Panc1 (cell line): ENCODE data around the gene LTB4R. TPM values are rescaled to one million over a fixed set of nuclear protein-coding genes. Genes with fewer than 3 reads are reported as not detected.

ENCODE experiments used
- ATAC-seq: fragments of 200-7000 bp; cut with Tn5 transposase; 2 replicates; pipeline ENCODE4 v1.9.1; 2020; ENCODE audit warnings: mild to moderate bottlenecking, moderate library complexity
- BruUV-seq: library from RNA; stranded (reverse); fragments of 400-500 nt; replicated peaks from 2 replicates; lab custom pipeline; 2021; lab: Mats Ljungman, UMichigan
- CTCF ChIA-PET: fragments of 300-600 bp; sonication (Branson Sonifier 250); formaldehyde crosslinking; loops from one replicate; lab custom pipeline; 2022; ENCODE audit warnings: antibody characterized with exemption; lab: Charles Lee
- POLR2A ChIA-PET: fragments of 300-600 bp; sonication (Branson Sonifier 250); formaldehyde crosslinking; loops from one replicate; lab custom pipeline; 2022; ENCODE audit warnings: antibody characterized with exemption; lab: Charles Lee
- DNase-seq: peaks from one replicate; pipeline ENCODE4 v3.0.0-alpha.2; 2010; ENCODE audit warnings: low read depth, low spot score
- H3K27ac ChIP-seq: 2 replicates; pipeline ENCODE4 v1.5.1; 2011; ENCODE audit warnings: mild to moderate bottlenecking, low read length, inconsistent platforms
- H3K27me3 ChIP-seq: fragments of 200-500 bp; sonication (Bioruptor generic); 2 replicates; pipeline ENCODE4 v1.6.0; 2014; ENCODE audit warnings: low read length, inconsistent platforms; ENCODE audit not compliant: control insufficient read depth, insufficient read depth
- H3K36me3 ChIP-seq: fragments of 200-500 bp; sonication (Bioruptor generic); 2 replicates; pipeline ENCODE4 v1.5.1; 2014; ENCODE audit warnings: inconsistent platforms, mild to moderate bottlenecking, low read length, moderate library complexity; ENCODE audit not compliant: control insufficient read depth, insufficient read depth
- H3K4me1 ChIP-seq: 2 replicates; pipeline ENCODE4 v1.5.1; 2011; ENCODE audit warnings: inconsistent platforms, mild to moderate bottlenecking, low read length, moderate library complexity; ENCODE audit not compliant: control insufficient read depth, insufficient read depth
- H3K4me3 ChIP-seq, 2 experiments: 2 replicates each; pipeline ENCODE4 v1.5.1; 2011 to 2012; ENCODE audit warnings: low read depth in 2 of 2, low read length in 2 of 2, mild to moderate bottlenecking in 2 of 2, inconsistent platforms in 1 of 2, moderate library complexity in 1 of 2
- H3K9me3 ChIP-seq: fragments of 200-500 bp; sonication (Bioruptor generic); 2 replicates; pipeline ENCODE4 v1.5.1; 2014; ENCODE audit warnings: low read depth, mild to moderate bottlenecking, inconsistent platforms, low read length, moderate library complexity; ENCODE audit not compliant: control insufficient read depth, insufficient read depth
- CTCF ChIP-seq: fragments of 450-650 bp; IDR thresholded peaks from 2 replicates; pipeline ENCODE4 v1.5.1; 2017; ENCODE audit warnings: mild to moderate bottlenecking
- POLR2AphosphoS5 ChIP-seq: IDR thresholded peaks from 2 replicates; pipeline ENCODE4 v1.6.1; 2012; ENCODE audit warnings: mild to moderate bottlenecking, low read depth, low read length, moderate library complexity
- SIN3A ChIP-seq: IDR thresholded peaks from 2 replicates; pipeline ENCODE4 v1.6.1; 2012; ENCODE audit warnings: low read depth, mild to moderate bottlenecking, low read length, moderate library complexity, borderline replicate concordance; ENCODE audit not compliant: insufficient read depth
- TCF7L2 ChIP-seq: IDR thresholded peaks from 2 replicates; pipeline ENCODE4 v1.6.1; 2011; ENCODE audit warnings: mild to moderate bottlenecking, low read depth, low read length, inconsistent platforms
- in situ Hi-C: cut with HindIII; loops from 2 replicates; pipeline ENCODE4 v1.10.0; 2016; ENCODE audit warnings: low sequenced_read_pairs, low pct_unique_long_range_greater_than_20kb
- intact Hi-C: fragments of 100-400 bp; cut with micrococcal nuclease; formaldehyde crosslinking; loops from one replicate; pipeline ENCODE4 v1.10.0; 2022; ENCODE audit not compliant: unreplicated experiment
- total RNA-seq: library from RNA; stranded (reverse); gene quantifications from one replicate; pipeline ENCODE4 v1.2.1, GENCODE V29; 2021; ENCODE audit not compliant: unreplicated experiment
- TF ChIP-seq, protein P1 (sequence below), 2 experiments: IDR thresholded peaks; 2 replicates each; pipeline ENCODE4 v1.6.1; 2011 to 2012; ENCODE audit warnings: low read depth in 2 of 2, control low read depth in 1 of 2, low read length in 1 of 2, mild to moderate bottlenecking in 1 of 2, moderate library complexity in 1 of 2; ENCODE audit not compliant: insufficient read depth in 1 of 2

LTB4R gene
- total RNA-seq, 1 experiment from 2014 or later: 4.8 TPM

DNA sequence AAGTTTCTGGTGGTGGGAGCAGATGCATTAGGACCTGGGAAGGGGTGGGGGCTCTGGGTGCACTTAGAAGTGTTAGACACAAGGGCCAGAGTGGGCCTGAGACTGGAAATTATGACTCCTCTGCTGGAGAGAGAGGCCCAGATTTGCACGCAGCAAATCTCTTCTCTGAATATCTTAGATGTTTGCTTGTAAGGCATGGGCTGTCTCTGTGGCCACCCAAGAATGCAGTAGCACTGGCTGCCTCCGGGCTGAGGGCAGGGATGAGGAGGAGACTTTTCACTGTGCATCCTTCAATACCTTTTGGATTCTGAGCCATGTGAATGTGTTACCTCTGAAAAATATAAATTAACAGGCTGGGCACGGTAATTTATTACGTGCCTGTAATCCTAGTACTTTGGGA lies 26.0 kb upstream of the LTB4R start:
- ATAC-seq (no peak), DNase-seq (no peak)
- ChIA-PET POLR2A (no interaction called here), CTCF (no interaction called here)
- intact Hi-C loops (no loop called here), in situ Hi-C loops (no loop called here)
- Histone ChIP-seq H3K4me3 (no peak overlapping the region), H3K27me3 (no peaks in the 10 kb centered on the region), H3K9me3 (no peaks in the 10 kb centered on the region), H3K4me1 (no peaks in the 10 kb centered on the region), H3K36me3 (no peaks in the 10 kb centered on the region), H3K27ac (no peak overlapping the region)
- no TSS peak for BruUV-seq
- TF ChIP-seq, protein P1, sequence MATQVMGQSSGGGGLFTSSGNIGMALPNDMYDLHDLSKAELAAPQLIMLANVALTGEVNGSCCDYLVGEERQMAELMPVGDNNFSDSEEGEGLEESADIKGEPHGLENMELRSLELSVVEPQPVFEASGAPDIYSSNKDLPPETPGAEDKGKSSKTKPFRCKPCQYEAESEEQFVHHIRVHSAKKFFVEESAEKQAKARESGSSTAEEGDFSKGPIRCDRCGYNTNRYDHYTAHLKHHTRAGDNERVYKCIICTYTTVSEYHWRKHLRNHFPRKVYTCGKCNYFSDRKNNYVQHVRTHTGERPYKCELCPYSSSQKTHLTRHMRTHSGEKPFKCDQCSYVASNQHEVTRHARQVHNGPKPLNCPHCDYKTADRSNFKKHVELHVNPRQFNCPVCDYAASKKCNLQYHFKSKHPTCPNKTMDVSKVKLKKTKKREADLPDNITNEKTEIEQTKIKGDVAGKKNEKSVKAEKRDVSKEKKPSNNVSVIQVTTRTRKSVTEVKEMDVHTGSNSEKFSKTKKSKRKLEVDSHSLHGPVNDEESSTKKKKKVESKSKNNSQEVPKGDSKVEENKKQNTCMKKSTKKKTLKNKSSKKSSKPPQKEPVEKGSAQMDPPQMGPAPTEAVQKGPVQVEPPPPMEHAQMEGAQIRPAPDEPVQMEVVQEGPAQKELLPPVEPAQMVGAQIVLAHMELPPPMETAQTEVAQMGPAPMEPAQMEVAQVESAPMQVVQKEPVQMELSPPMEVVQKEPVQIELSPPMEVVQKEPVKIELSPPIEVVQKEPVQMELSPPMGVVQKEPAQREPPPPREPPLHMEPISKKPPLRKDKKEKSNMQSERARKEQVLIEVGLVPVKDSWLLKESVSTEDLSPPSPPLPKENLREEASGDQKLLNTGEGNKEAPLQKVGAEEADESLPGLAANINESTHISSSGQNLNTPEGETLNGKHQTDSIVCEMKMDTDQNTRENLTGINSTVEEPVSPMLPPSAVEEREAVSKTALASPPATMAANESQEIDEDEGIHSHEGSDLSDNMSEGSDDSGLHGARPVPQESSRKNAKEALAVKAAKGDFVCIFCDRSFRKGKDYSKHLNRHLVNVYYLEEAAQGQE (IDR thresholded peaks at IDR 0.05; ENCODE audit: insufficient read depth in 1 of 2, low read depth in 2 of 2, low read length in 1 of 2): no peak
- TF ChIP-seq POLR2AphosphoS5 (no peak), SIN3A (no peak), TCF7L2 (no peak), CTCF (no peak)

DNA sequence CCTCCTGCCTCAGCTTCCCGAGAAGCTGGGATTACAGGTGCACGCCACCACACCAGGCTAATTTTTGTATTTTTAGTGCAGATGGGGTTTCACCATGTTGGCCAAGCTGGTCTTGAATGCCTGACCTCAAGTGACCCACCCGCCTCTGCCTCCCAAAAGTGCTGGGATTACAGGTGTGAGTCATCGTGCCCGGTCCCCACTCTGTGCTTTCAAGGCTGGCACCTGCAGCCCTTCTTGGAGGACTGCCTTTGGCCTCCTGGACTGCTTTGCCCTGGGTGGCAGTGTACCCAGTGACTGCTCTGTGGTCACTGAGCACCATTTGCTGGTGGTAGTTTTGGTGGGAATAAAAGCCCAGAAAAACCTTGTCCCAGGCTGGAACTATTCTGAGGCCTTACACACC lies 24.3 kb upstream of the LTB4R start:
- ATAC-seq (no peak), DNase-seq (no peak)
- BruUV-seq: no TSS peak
- in situ Hi-C loops: no loop called here
- TF ChIP-seq, protein P1 (IDR thresholded peaks at IDR 0.05; ENCODE audit: insufficient read depth in 1 of 2, low read depth in 2 of 2, low read length in 1 of 2): no peak
- TF ChIP-seq CTCF (no peak), TCF7L2 (no peak), POLR2AphosphoS5 (no peak), SIN3A (no peak)
- H3K4me1 ChIP-seq: no peaks in the 10 kb centered on the region
- CTCF ChIA-PET: no interaction called here
- intact Hi-C loops: no loop called here
- H3K4me3 ChIP-seq: no peak overlapping the region
- no peaks in the 10 kb centered on the region for H3K9me3 ChIP-seq
- POLR2A ChIA-PET: no interaction called here
- H3K36me3 ChIP-seq: no peaks in the 10 kb centered on the region
- H3K27me3 ChIP-seq: no peaks in the 10 kb centered on the region
- no peak overlapping the region for H3K27ac ChIP-seq
